NCI-H1930 (cell line): ENCODE data around the gene KRTAP1-3.
"Not testable (repeated sequence)": the region's sequence is repeated elsewhere in the genome, so short reads cannot be mapped to it uniquely, and the experiment has no call there.

Source experiments
- DNase-seq, 2 experiments: peaks; one replicate each; lab custom pipeline; 2025; lab: John Stamatoyannopoulos, UW

The KRTAP1-3 gene

GRCh38 chr17:41054025-41054424 lies 19.4 kb upstream of the KRTAP1-3 start:
- DNase-seq, result no peak

- no peak for DNase-seq
Observed at GRCh38 chr17:41052566-41052965, 17.9 kb upstream of the KRTAP1-3 start.

- no peak for DNase-seq
Observed at GRCh38 chr17:41049110-41049509, 14.4 kb upstream of the KRTAP1-3 start.

GRCh38 chr17:41048441-41048840 lies 13.8 kb upstream of the KRTAP1-3 start:
- no peak for DNase-seq

GRCh38 chr17:41046735-41047465 lies 12.2 kb upstream of the KRTAP1-3 start, which contains the start of gene KRTAP2-1:
Gene KRTAP2-1, minus strand, starts transcription at chr17:41047316. Its CDS starts 49 bp downstream, at chr17:41047267.
- not testable (repeated sequence) for DNase-seq

GRCh38 chr17:41042953-41043352 lies 8.3 kb upstream of the KRTAP1-3 start:
- no peak for DNase-seq

- DNase-seq, result not testable (repeated sequence)
Observed at GRCh38 chr17:41040783-41041571, 6.3 kb upstream of the KRTAP1-3 start, which contains the start of gene KRTAP1-1. Gene KRTAP1-1, minus strand, starts transcription at chr17:41041450. Its CDS starts 53 bp downstream, at chr17:41041397.

GRCh38 chr17:41037853-41038350 lies 3.2 kb upstream of the KRTAP1-3 start:
- DNase-seq, result no peak

GRCh38 chr17:41029633-41030245 lies 4.9 kb downstream of the KRTAP1-3 start, which contains the start of gene KRTAP1-4:
Gene KRTAP1-4, minus strand, starts transcription at chr17:41030195. Its CDS starts 117 bp downstream, at chr17:41030078.
- DNase-seq, result no peak

GRCh38 chr17:41026715-41027471 lies 7.8 kb downstream of the KRTAP1-3 start, which contains the start of gene KRTAP1-5:
Gene KRTAP1-5, minus strand, starts transcription at chr17:41027208. Its CDS starts 53 bp downstream, at chr17:41027155.
- DNase-seq, result no peak

GRCh38 chr17:41024697-41025096 lies 10.0 kb downstream of the KRTAP1-3 start:
- DNase-seq, result no peak

GRCh38 chr17:41020336-41020735 lies 14.3 kb downstream of the KRTAP1-3 start:
- DNase-seq, result no peak

GRCh38 chr17:41019415-41019814 lies 15.3 kb downstream of the KRTAP1-3 start:
- DNase-seq, result no peak

GRCh38 chr17:41018541-41018940 lies 16.1 kb downstream of the KRTAP1-3 start:
- DNase-seq, result no peak

- DNase-seq, result no peak
Observed at GRCh38 chr17:41016578-41017215, 18.0 kb downstream of the KRTAP1-3 start.

GRCh38 chr17:41015454-41015853 lies 19.2 kb downstream of the KRTAP1-3 start:
- DNase-seq, result no peak

GRCh38 chr17:41013606-41014005 lies 21.1 kb downstream of the KRTAP1-3 start:
- no peak for DNase-seq

- no peak for DNase-seq
Observed at GRCh38 chr17:41013181-41013580, 21.5 kb downstream of the KRTAP1-3 start.

GRCh38 chr17:41012326-41013120 lies 22.2 kb downstream of the KRTAP1-3 start:
- DNase-seq, result no peak

GRCh38 chr17:41010441-41010840 lies 24.2 kb downstream of the KRTAP1-3 start:
- DNase-seq, result no peak
